PC-9 (cell line): Measurements from ENCODE around the gene SDF2. TPM values are rescaled to one million over a fixed set of nuclear protein-coding genes. Genes with fewer than 3 reads are reported as not detected.

Experiments used
- Bru-seq: library from RNA; stranded (reverse); fragments of 400-500 nt; gene quantifications from one replicate; lab custom pipeline; 2021; lab: Mats Ljungman, UMichigan
- BruChase-seq, 2 experiments: library from RNA; stranded (reverse); fragments of 400-500 nt; gene quantifications; one replicate each; lab custom pipeline; 2021; lab: Mats Ljungman, UMichigan
- BruUV-seq: library from RNA; stranded (reverse); fragments of 400-500 nt; replicated peaks from 2 replicates; lab custom pipeline; 2021; lab: Mats Ljungman, UMichigan
- CTCF ChIA-PET: fragments of 300-600 bp; sonication (Branson Sonifier 250); formaldehyde crosslinking; loops from one replicate; lab custom pipeline; 2022; ENCODE audit warnings: antibody characterized with exemption; lab: Charles Lee
- POLR2A ChIA-PET: fragments of 300-600 bp; sonication (Branson Sonifier 250); formaldehyde crosslinking; loops from one replicate; lab custom pipeline; 2022; ENCODE audit warnings: antibody characterized with exemption; ENCODE audit not compliant: unreplicated experiment; lab: Charles Lee
- DNase-seq, 2 experiments: peaks; one replicate each; pipeline versions ENCODE4 v3.0.0 to v3.0.0-alpha.2; 2015 to 2022; ENCODE audit warnings: mixed read lengths in 1 of 2
- H2AFZ ChIP-seq: fragments of 200-600 bp; sonication (generic); 2 replicates; pipeline ENCODE4 v1.8.1; 2017; ENCODE audit warnings: antibody characterized with exemption
- H3F3A ChIP-seq: fragments of 200-600 bp; sonication (generic); 2 replicates; pipeline ENCODE4 v1.8.1; 2017; ENCODE audit warnings: antibody characterized with exemption, mild to moderate bottlenecking, low read depth; ENCODE audit not compliant: insufficient read depth
- H3K27ac ChIP-seq: fragments of 200-600 bp; sonication (generic); 2 replicates; pipeline ENCODE4 v1.6.1; 2016; ENCODE audit warnings: mixed run types
- H3K27me3 ChIP-seq: fragments of 200-600 bp; sonication (generic); 2 replicates; pipeline ENCODE4 v1.6.1; 2016; ENCODE audit warnings: low read depth, mixed run types; ENCODE audit not compliant: insufficient read depth
- H3K36me3 ChIP-seq: fragments of 200-600 bp; sonication (generic); 2 replicates; pipeline ENCODE4 v1.6.1; 2016; ENCODE audit warnings: low read depth, mixed run types
- H3K4me1 ChIP-seq: fragments of 200-600 bp; sonication (generic); replicated peaks from 2 replicates; pipeline ENCODE4 v1.6.1; 2016; ENCODE audit warnings: mixed run types; ENCODE audit not compliant: insufficient read depth
- H3K4me2 ChIP-seq: fragments of 200-600 bp; sonication (generic); 2 replicates; pipeline ENCODE4 v1.6.1; 2017; ENCODE audit warnings: mixed run types
- H3K4me3 ChIP-seq: fragments of 200-600 bp; sonication (generic); 2 replicates; pipeline ENCODE4 v1.6.1; 2016; ENCODE audit warnings: mixed run types
- H3K79me2 ChIP-seq: fragments of 200-600 bp; sonication (generic); 2 replicates; pipeline ENCODE4 v1.6.1; 2017; ENCODE audit warnings: low read depth, mixed run types
- H3K9me2 ChIP-seq: fragments of 200-600 bp; sonication (generic); 2 replicates; pipeline ENCODE4 v1.8.1; 2017; ENCODE audit warnings: mild to moderate bottlenecking; ENCODE audit not compliant: insufficient read depth
- H3K9me3 ChIP-seq: fragments of 200-600 bp; sonication (generic); 2 replicates; pipeline ENCODE4 v1.8.1; 2016; ENCODE audit warnings: low read depth; ENCODE audit not compliant: insufficient read depth
- H4K20me1 ChIP-seq: fragments of 200-600 bp; sonication (generic); 2 replicates; pipeline ENCODE4 v1.8.1; 2017; ENCODE audit not compliant: insufficient read depth
- EZH2 ChIP-seq: fragments of 200-600 bp; sonication (generic); IDR thresholded peaks from 2 replicates; pipeline ENCODE4 v1.8.0; 2017; ENCODE audit warnings: antibody characterized with exemption, low read depth
- intact Hi-C: fragments of 100-400 bp; cut with micrococcal nuclease; formaldehyde crosslinking; loops from one replicate; pipeline ENCODE4 v1.10.0; 2022; ENCODE audit not compliant: unreplicated experiment
- long read RNA-seq: library from polyadenylated mRNA; stranded (forward); transcript quantifications from one replicate; pipeline ENCODE4 v2.0.0, GENCODE V29; 2022
- total RNA-seq: library from RNA; stranded (reverse); gene quantifications from 2 replicates; pipeline ENCODE4 v1.2.3, GENCODE V29; 2021
- TF ChIP-seq, protein P1 (sequence below): fragments of 200-600 bp; sonication (generic); conservative IDR thresholded peaks from 2 replicates; pipeline ENCODE4 v1.6.1; 2017; ENCODE audit warnings: mixed run types, antibody characterized with exemption, mild to moderate bottlenecking, moderate library complexity

The SDF2 gene, protein sequence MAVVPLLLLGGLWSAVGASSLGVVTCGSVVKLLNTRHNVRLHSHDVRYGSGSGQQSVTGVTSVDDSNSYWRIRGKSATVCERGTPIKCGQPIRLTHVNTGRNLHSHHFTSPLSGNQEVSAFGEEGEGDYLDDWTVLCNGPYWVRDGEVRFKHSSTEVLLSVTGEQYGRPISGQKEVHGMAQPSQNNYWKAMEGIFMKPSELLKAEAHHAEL
- total RNA-seq (38.9 and 43.7 TPM in 2 replicates), Bru-seq, nascent RNA (percentile 79 among the genes with signal in this experiment), BruChase-seq, experiment 1, labeled RNA remaining after a 2-hour chase (percentile 73 among the genes with signal in this experiment), BruChase-seq, experiment 2, labeled RNA remaining after a 6-hour chase (percentile 80 among the genes with signal in this experiment)
- long read RNA-seq, transcript SDF2-201 (3 exons, 1,568 nt): major isoform, 60 of 67 reads
- long read RNA-seq, partial matches to known transcripts: 0 of 67 reads
- long read RNA-seq, other reads (novel, unspliced or antisense): 6 of 67 reads

DNA sequence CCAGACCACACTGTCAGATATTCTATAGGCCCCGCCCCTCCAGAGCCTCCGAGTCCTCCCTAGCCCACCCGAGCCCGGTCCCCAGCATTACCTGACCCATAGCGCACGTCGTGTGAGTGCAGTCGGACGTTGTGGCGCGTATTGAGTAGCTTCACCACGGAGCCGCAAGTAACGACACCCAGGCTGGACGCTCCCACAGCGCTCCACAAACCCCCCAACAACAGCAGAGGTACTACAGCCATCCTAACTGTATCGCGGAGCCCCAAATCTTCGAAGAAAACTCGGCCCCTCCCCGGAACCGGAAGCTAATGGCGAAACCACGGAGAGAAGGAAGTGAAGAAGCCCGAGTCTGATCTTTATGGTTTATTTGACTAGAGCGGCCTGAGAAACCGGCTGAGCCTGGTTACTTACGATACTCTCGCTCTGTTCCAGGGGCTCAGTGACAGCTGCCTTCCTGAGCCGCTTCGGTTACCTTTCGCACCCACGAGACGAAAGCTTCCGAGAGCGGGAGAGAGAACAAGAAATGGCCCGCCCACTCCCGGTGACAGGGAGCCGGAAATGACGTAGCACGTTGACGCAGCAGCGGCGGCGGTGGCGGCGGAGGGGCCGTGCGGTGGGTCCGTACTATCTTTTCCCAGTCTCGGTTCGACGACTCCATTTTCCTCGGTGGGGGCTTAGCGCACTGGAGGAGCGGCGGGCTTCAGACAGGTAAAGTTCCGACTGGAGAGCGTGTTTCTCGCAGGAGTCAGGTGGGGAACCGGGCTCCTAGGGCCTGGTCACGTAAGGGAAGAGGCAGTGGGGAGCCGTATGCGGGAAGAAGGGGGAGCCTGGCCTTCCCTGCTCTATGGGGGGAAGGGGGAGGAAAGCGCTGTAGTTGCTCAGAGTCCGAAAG, at the start of gene SDF2, which contains the start of gene SUPT6H:
Gene SDF2 (minus strand): TSS at position 272 of the 892 bp plus-strand sequence. CDS start 30 bp downstream, at position 242.
Gene SUPT6H (plus strand): TSS at position 571 of the 892 bp plus-strand sequence. CDS start 11,197 bp downstream, outside the sequence.
- no peaks in the 10 kb centered on the region for H3K27me3 ChIP-seq
- H3K9me3 ChIP-seq: no peaks in the 10 kb centered on the region
- H3K4me2 ChIP-seq: peak within 1 kb of the TSS; percentile 99
- peak within 1 kb of the TSS; percentile 80 for H3K4me3 ChIP-seq
- TF ChIP-seq, protein P1, sequence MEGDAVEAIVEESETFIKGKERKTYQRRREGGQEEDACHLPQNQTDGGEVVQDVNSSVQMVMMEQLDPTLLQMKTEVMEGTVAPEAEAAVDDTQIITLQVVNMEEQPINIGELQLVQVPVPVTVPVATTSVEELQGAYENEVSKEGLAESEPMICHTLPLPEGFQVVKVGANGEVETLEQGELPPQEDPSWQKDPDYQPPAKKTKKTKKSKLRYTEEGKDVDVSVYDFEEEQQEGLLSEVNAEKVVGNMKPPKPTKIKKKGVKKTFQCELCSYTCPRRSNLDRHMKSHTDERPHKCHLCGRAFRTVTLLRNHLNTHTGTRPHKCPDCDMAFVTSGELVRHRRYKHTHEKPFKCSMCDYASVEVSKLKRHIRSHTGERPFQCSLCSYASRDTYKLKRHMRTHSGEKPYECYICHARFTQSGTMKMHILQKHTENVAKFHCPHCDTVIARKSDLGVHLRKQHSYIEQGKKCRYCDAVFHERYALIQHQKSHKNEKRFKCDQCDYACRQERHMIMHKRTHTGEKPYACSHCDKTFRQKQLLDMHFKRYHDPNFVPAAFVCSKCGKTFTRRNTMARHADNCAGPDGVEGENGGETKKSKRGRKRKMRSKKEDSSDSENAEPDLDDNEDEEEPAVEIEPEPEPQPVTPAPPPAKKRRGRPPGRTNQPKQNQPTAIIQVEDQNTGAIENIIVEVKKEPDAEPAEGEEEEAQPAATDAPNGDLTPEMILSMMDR: no peak
- TF ChIP-seq EZH2: no peak
- ChIA-PET POLR2A (interaction anchor here (0.7 kb wide), 3 partner anchors 81 to 290 kb away, joined by 3 to 5 read pairs (median 4); no protein-coding TSS in a partner anchor), CTCF (interaction anchor here (0.5 to 1.0 kb wide), 3 partner anchors 12 to 135 kb away, joined by 3 to 7 read pairs (median 3); no protein-coding TSS in a partner anchor)
- peaks cover 76% of the 10 kb centered on the region for H3K79me2 ChIP-seq
- peaks cover 6% of the 10 kb centered on the region; the same call in 1 of the 2 replicates for H3F3A ChIP-seq
- BruUV-seq: no TSS peak
- H3K36me3 ChIP-seq: peaks cover 4% of the 10 kb centered on the region; the same call in 1 of the 2 replicates
- peaks cover 17% of the 10 kb centered on the region for H3K4me1 ChIP-seq
- peak within 1 kb of the TSS; percentile 92 for H2AFZ ChIP-seq
- peak; percentile 79 to 84 for DNase-seq
- intact Hi-C loops: loop anchor here (2.0 kb wide), 1 partner anchor 15 kb away; no protein-coding TSS in a partner anchor
- peaks cover 27% of the 10 kb centered on the region for H4K20me1 ChIP-seq
- H3K27ac ChIP-seq: peak within 1 kb of the TSS; percentile 78
- H3K9me2 ChIP-seq: no peaks in the 10 kb centered on the region

DNA sequence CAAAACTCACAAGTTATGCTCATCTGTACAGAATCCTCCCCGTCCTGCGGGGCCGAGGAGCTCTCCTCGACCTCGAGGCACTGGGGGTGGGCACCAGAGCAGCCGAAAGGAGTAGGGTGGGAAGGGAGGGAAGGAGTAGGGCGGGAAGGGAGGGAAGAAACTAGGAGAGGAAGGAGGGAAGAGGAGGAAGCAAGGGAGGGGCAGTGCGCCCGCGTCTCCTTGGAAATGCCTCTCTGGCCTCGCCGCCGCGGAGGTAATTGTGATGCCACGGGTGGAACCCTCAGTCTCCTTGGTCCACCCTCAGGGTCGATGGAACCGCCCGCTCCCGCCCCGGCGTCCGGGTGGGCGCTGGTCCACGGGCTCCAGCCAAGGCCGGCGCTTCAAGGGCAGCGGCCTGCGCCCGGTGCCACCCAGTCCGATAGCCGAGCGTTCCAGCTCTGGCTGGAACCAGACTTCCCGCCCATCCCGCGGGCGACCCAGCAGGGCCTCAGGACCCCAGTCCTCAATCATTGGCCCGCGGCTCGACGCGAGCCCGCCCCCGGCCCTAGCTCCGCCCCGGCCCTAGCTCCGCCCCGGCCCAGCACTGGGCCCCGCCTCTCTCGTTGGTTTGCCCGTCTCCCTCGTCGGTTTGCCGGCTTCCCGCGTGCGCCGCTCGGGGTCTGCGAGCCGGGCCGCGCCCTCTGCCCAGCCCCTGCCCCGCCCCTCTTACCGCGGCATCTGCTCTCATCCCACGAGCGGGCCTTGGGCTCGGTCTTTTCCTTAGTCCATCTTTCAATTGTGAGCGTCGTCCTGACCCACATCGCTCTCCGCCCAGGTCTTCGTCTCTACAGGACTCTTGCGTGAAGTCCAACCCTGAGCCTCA, 49.4 kb upstream of the SDF2 start:
- no peaks in the 10 kb centered on the region for H4K20me1 ChIP-seq
- BruUV-seq: no TSS peak
- H3K27me3 ChIP-seq: no peaks in the 10 kb centered on the region
- peak overlapping the region; percentile 86 for H2AFZ ChIP-seq
- peaks cover 9% of the 10 kb centered on the region for H3K79me2 ChIP-seq
- intact Hi-C loops: no loop called here
- peak overlapping the region; percentile 82 for H3K4me3 ChIP-seq
- H3K4me2 ChIP-seq: peak overlapping the region; percentile 97
- H3K9me2 ChIP-seq: no peaks in the 10 kb centered on the region
- H3F3A ChIP-seq: peaks cover 58% of the 10 kb centered on the region; the same call in 1 of the 2 replicates
- ChIA-PET CTCF (interaction anchor here (0.5 to 0.8 kb wide), 3 partner anchors 67 to 126 kb away, joined by 3 to 4 read pairs (median 4); no protein-coding TSS in a partner anchor), POLR2A (interaction anchor here (0.5 to 1.1 kb wide), 12 partner anchors 8 to 368 kb away, joined by 3 to 18 read pairs (median 6); partner anchors contain the start of genes RPL23A and TLCD1)
- H3K9me3 ChIP-seq: no peaks in the 10 kb centered on the region
- peaks cover 14% of the 10 kb centered on the region for H3K4me1 ChIP-seq
- DNase-seq: peak; percentile 66 to 95
- no peak for TF ChIP-seq EZH2
- TF ChIP-seq, protein P1: no peak
- peak overlapping the region; percentile 17; the same call in 1 of the 2 replicates for H3K27ac ChIP-seq
- H3K36me3 ChIP-seq: peaks cover 6% of the 10 kb centered on the region
